GM18907 (cell line): ENCODE measurements around the gene TFAM.
"Not testable (repeated sequence)": the region's sequence is repeated elsewhere in the genome, so short reads cannot be mapped to it uniquely, and the experiment has no call there.

ENCODE experiments used
- ATAC-seq: cut with Tn5 transposase; IDR thresholded peaks from one replicate; pipeline ENCODE4 v1.9.1; 2021; ENCODE audit warnings: mild to moderate bottlenecking, moderate library complexity; ENCODE audit not compliant: unreplicated experiment

TFAM gene

GRCh38 chr10:58372607-58373441 lies 12.4 kb upstream of the TFAM start:
- ATAC-seq: peak; percentile 88

- ATAC-seq: no peak
Observed at GRCh38 chr10:58373442-58373827, 11.8 kb upstream of the TFAM start.

- no peak for ATAC-seq
Observed at GRCh38 chr10:58382489-58382995, 2.7 kb upstream of the TFAM start.

- peak; percentile 70 for ATAC-seq
Observed at GRCh38 chr10:58384095-58384494, 1.1 kb upstream of the TFAM start.

GRCh38 chr10:58384544-58384998 lies 639 bp upstream of the TFAM start:
- no peak for ATAC-seq

- ATAC-seq: peak; percentile 19
Observed at GRCh38 chr10:58385784-58386112, 538 bp downstream of the TFAM start.

GRCh38 chr10:58389024-58389423 lies 3.8 kb downstream of the TFAM start:
- ATAC-seq: no peak

- ATAC-seq: no peak
Observed at GRCh38 chr10:58393317-58393716, 8.1 kb downstream of the TFAM start.

- no peak for ATAC-seq
Observed at GRCh38 chr10:58394471-58394870, 9.3 kb downstream of the TFAM start.

- no peak for ATAC-seq
Observed at GRCh38 chr10:58396057-58396456, 10.8 kb downstream of the TFAM start.

- no peak for ATAC-seq
Observed at GRCh38 chr10:58397830-58398229, 12.6 kb downstream of the TFAM start.

- ATAC-seq: no peak
Observed at GRCh38 chr10:58399410-58399809, 14.2 kb downstream of the TFAM start.

- ATAC-seq: no peak
Observed at GRCh38 chr10:58400609-58401008, 15.4 kb downstream of the TFAM start.

- ATAC-seq: no peak
Observed at GRCh38 chr10:58404001-58404400, 18.8 kb downstream of the TFAM start.

- ATAC-seq: no peak
Observed at GRCh38 chr10:58409956-58410610, 24.9 kb downstream of the TFAM start.

- ATAC-seq: no peak
Observed at GRCh38 chr10:58412502-58412961, 27.3 kb downstream of the TFAM start.

GRCh38 chr10:58414270-58415041 lies 29.2 kb downstream of the TFAM start:
- ATAC-seq: no peak

- no peak for ATAC-seq
Observed at GRCh38 chr10:58415757-58416156, 30.5 kb downstream of the TFAM start.

GRCh38 chr10:58417902-58418301 lies 32.7 kb downstream of the TFAM start:
- not testable (repeated sequence) for ATAC-seq

- ATAC-seq: no peak
Observed at GRCh38 chr10:58424176-58424575, 39.0 kb downstream of the TFAM start.

GRCh38 chr10:58428436-58428835 lies 43.2 kb downstream of the TFAM start:
- not testable (repeated sequence) for ATAC-seq
